Stomach (tissue), 4 donors: ENCODE data around the gene LMCD1.

Experiments used
- EP300 ChIP-seq: sonication (generic); formaldehyde crosslinking; IDR thresholded peaks from one replicate; pipeline ENCODE4 v1.6.1; 2017; ENCODE audit warnings: antibody characterized with exemption
- POLR2A ChIP-seq, 4 donors: fragments of 450-650 bp; IDR thresholded peaks; one replicate each; pipeline ENCODE4 v1.6.1; 2016; ENCODE audit warnings: antibody characterized with exemption in 4 of 4, control low read depth in 2 of 4, mild to moderate bottlenecking in 1 of 4, moderate library complexity in 1 of 4
- POLR2AphosphoS5 ChIP-seq, 3 donors: sonication (generic); formaldehyde crosslinking; IDR thresholded peaks; one replicate each; pipeline ENCODE4 v1.6.1; 2016; ENCODE audit warnings: antibody characterized with exemption in 3 of 3
- TF ChIP-seq, protein P1 (sequence below), 7 experiments: fragments of 450-650 bp in 4 of 7; fragments of 200-600 bp in 3 of 7; sonication (generic) in 3 of 7; IDR thresholded peaks; one replicate each; pipeline ENCODE4 v1.5.1; 2016 to 2019; ENCODE audit warnings: antibody characterized with exemption in 7 of 7, control low read depth in 2 of 7, mild to moderate bottlenecking in 1 of 7

DNA sequence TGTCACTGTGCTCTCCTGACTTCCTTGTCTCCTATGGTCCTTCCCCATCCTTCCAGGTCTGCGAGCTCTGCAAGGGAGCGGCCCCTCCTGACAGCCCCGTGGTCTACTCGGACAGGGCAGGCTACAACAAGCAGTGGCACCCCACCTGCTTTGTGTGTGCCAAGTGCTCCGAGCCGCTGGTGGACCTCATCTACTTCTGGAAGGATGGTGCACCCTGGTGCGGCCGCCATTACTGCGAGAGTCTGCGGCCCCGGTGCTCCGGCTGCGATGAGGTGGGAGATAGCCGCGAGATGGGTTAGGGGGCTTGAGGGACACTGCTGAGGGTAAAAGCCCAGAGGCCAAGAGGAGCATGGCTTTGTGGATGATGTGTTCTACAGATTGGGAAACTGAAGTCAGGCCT is 63.8 kb downstream of the LMCD1 start:
- no peak for TF ChIP-seq POLR2AphosphoS5 (IDR thresholded peaks at IDR 0.05)
- TF ChIP-seq EP300 = no peak
- TF ChIP-seq, protein P1, sequence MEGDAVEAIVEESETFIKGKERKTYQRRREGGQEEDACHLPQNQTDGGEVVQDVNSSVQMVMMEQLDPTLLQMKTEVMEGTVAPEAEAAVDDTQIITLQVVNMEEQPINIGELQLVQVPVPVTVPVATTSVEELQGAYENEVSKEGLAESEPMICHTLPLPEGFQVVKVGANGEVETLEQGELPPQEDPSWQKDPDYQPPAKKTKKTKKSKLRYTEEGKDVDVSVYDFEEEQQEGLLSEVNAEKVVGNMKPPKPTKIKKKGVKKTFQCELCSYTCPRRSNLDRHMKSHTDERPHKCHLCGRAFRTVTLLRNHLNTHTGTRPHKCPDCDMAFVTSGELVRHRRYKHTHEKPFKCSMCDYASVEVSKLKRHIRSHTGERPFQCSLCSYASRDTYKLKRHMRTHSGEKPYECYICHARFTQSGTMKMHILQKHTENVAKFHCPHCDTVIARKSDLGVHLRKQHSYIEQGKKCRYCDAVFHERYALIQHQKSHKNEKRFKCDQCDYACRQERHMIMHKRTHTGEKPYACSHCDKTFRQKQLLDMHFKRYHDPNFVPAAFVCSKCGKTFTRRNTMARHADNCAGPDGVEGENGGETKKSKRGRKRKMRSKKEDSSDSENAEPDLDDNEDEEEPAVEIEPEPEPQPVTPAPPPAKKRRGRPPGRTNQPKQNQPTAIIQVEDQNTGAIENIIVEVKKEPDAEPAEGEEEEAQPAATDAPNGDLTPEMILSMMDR (IDR thresholded peaks at IDR 0.05) = no peak
- TF ChIP-seq POLR2A (IDR thresholded peaks at IDR 0.05) = no peak
